ENCODE results near the gene PPP2R5C. TPM values are rescaled to one million over a fixed set of nuclear protein-coding genes. Genes with fewer than 3 reads are reported as not detected.

Gene PPP2R5C
- 66.2 and 69.6 TPM in 2 replicates for total RNA-seq

GRCh38 chr14:101761032-101761880 is at the start of gene PPP2R5C:
Gene PPP2R5C, plus strand, starts transcription at chr14:101761709. Its CDS starts 185 bp downstream, at chr14:101761894.

GRCh38 chr14:101964297-101965180 is 203.0 kb downstream of the PPP2R5C start, which contains the start of gene DYNC1H1:
Gene DYNC1H1, plus strand, starts transcription at chr14:101964573. Its CDS starts 119 bp downstream, at chr14:101964692.

Other genes with a start within 250 kb of the PPP2R5C start
- gene DIO3, start 200.2 kb upstream of the PPP2R5C start, total RNA-seq: not detected in 2 replicates
- 273 and 313 TPM in 2 replicates for gene DYNC1H1, start 202.9 kb downstream of the PPP2R5C start, total RNA-seq

All from hair follicular keratinocyte (primary cell).